Breast epithelium (tissue), 4 donors: ENCODE results near the gene TINCR. TPM values are rescaled to one million over a fixed set of nuclear protein-coding genes. Genes with fewer than 3 reads are reported as not detected.

Experiments
- DNase-seq, 2 donors: peaks; one replicate each; pipeline ENCODE4 v3.0.0-alpha.2; 2019; ENCODE audit warnings: low spot score in 2 of 2
- H3K27ac ChIP-seq, 2 donors: fragments of 200-600 bp; sonication (generic) in 1 of 2; one replicate each; pipeline ENCODE4 v1.5.1; 2016 to 2019; ENCODE audit warnings: mild to moderate bottlenecking in 1 of 2
- H3K27me3 ChIP-seq, 2 donors: fragments of 200-600 bp; sonication (generic) in 1 of 2; one replicate each; pipeline versions ENCODE4 v1.5.1 to v1.6.0; 2017 to 2019; ENCODE audit warnings: control low read depth in 1 of 2, mild to moderate bottlenecking in 1 of 2
- H3K36me3 ChIP-seq: fragments of 200-600 bp; one replicate; pipeline ENCODE4 v1.5.1; 2019
- H3K4me1 ChIP-seq, 2 donors: fragments of 200-600 bp; sonication (generic); one replicate each; pipeline ENCODE4 v1.5.1; 2016 to 2019; ENCODE audit warnings: control low read depth in 1 of 2
- H3K4me3 ChIP-seq, 3 donors: fragments of 200-600 bp; sonication (generic); 1 replicate in 2 of 3; 2 replicates in 1 of 3; pipeline ENCODE4 v1.5.1; 2016 to 2019; ENCODE audit warnings: mild to moderate bottlenecking in 3 of 3, moderate library complexity in 2 of 3
- H3K9me3 ChIP-seq, 2 donors: fragments of 200-600 bp; sonication (generic) in 1 of 2; one replicate each; pipeline ENCODE4 v1.5.1; 2016 to 2019; ENCODE audit warnings: control low read depth in 1 of 2
- CTCF ChIP-seq, 3 donors: fragments of 450-650 bp; IDR thresholded peaks; one replicate each; pipeline ENCODE4 v1.5.1; 2016 to 2017; ENCODE audit warnings: antibody characterized with exemption in 3 of 3, mild to moderate bottlenecking in 3 of 3, moderate library complexity in 3 of 3
- POLR2A ChIP-seq: fragments of 450-650 bp; IDR thresholded peaks from one replicate; pipeline ENCODE4 v1.6.1; 2016; ENCODE audit warnings: antibody characterized with exemption, mild to moderate bottlenecking, moderate library complexity
- POLR2AphosphoS5 ChIP-seq, 3 donors: sonication (generic); formaldehyde crosslinking; IDR thresholded peaks; one replicate each; pipeline ENCODE4 v1.6.1; 2017; ENCODE audit warnings: antibody characterized with exemption in 3 of 3
- intact Hi-C: fragments of 100-400 bp; cut with DNase I; formaldehyde crosslinking; loops from one replicate; pipeline ENCODE4 v1.15.1; 2023; ENCODE audit warnings: low total_unique reads
- total RNA-seq, 3 donors: library from RNA; depleted of rRNA; stranded (reverse); fragments of >200 nt; gene quantifications; one replicate each; pipeline ENCODE4 v1.1.0, GENCODE V29; 2016

Gene TINCR
- total RNA-seq, 3 donors from 2014 or later = 1.1 to 11.7 (median 1.3) TPM

- H3K36me3 ChIP-seq = no peaks in the 10 kb centered on the region
- no peaks in the 10 kb centered on the region for H3K4me1 ChIP-seq
- DNase-seq = no peak
- H3K27me3 ChIP-seq = no peaks in the 10 kb centered on the region
- H3K27ac ChIP-seq = no peak overlapping the region
- TF ChIP-seq POLR2A = no peak
- TF ChIP-seq CTCF (IDR thresholded peaks at IDR 0.05) = no peak
- TF ChIP-seq POLR2AphosphoS5 (IDR thresholded peaks at IDR 0.05) = no peak
- no peaks in the 10 kb centered on the region for H3K9me3 ChIP-seq
- intact Hi-C loops = no loop called here
- H3K4me3 ChIP-seq = no peak overlapping the region
These were observed 13.9 kb downstream of the TINCR start for GRCh38 chr19:5553892-5554291.

- Histone ChIP-seq H3K4me3 (no peak overlapping the region), H3K27me3 (no peaks in the 10 kb centered on the region), H3K27ac (no peak overlapping the region), H3K9me3 (no peaks in the 10 kb centered on the region), H3K4me1 (no peaks in the 10 kb centered on the region), H3K36me3 (no peaks in the 10 kb centered on the region)
- TF ChIP-seq POLR2A (no peak), CTCF (IDR thresholded peaks at IDR 0.05) (peak in 1 of 3 donors; percentile 44), POLR2AphosphoS5 (IDR thresholded peaks at IDR 0.05) (no peak)
- intact Hi-C loops = no loop called here
- no peak for DNase-seq
These were observed 19.9 kb downstream of the TINCR start for GRCh38 chr19:5547881-5548280.

GRCh38 chr19:5545984-5546383, 21.8 kb downstream of the TINCR start:
- Histone ChIP-seq H3K27ac (no peak overlapping the region), H3K4me3 (no peak overlapping the region), H3K27me3 (no peaks in the 10 kb centered on the region), H3K4me1 (no peaks in the 10 kb centered on the region), H3K9me3 (no peaks in the 10 kb centered on the region), H3K36me3 (no peaks in the 10 kb centered on the region)
- intact Hi-C loops = no loop called here
- TF ChIP-seq POLR2AphosphoS5 (IDR thresholded peaks at IDR 0.05) (no peak), POLR2A (no peak), CTCF (IDR thresholded peaks at IDR 0.05) (no peak)
- no peak for DNase-seq

GRCh38 chr19:5545051-5545450, 22.7 kb downstream of the TINCR start:
- Histone ChIP-seq H3K36me3 (no peaks in the 10 kb centered on the region), H3K9me3 (no peaks in the 10 kb centered on the region), H3K27ac (no peak overlapping the region), H3K4me3 (no peak overlapping the region), H3K27me3 (peaks cover 0 to 4% of the 10 kb centered on the region in 2 donors), H3K4me1 (no peaks in the 10 kb centered on the region)
- intact Hi-C loops = no loop called here
- DNase-seq = no peak
- TF ChIP-seq POLR2AphosphoS5 (IDR thresholded peaks at IDR 0.05) (no peak), POLR2A (no peak), CTCF (IDR thresholded peaks at IDR 0.05) (no peak)

- no peak overlapping the region for H3K27ac ChIP-seq
- H3K9me3 ChIP-seq = no peaks in the 10 kb centered on the region
- DNase-seq = no peak
- TF ChIP-seq CTCF (IDR thresholded peaks at IDR 0.05) (no peak), POLR2A (no peak), POLR2AphosphoS5 (IDR thresholded peaks at IDR 0.05) (no peak)
- no peaks in the 10 kb centered on the region for H3K4me1 ChIP-seq
- no peaks in the 10 kb centered on the region for H3K36me3 ChIP-seq
- intact Hi-C loops = no loop called here
- H3K27me3 ChIP-seq = peaks cover 0 to 15% of the 10 kb centered on the region in 2 donors
- H3K4me3 ChIP-seq = no peak overlapping the region
These were observed 25.1 kb downstream of the TINCR start for GRCh38 chr19:5542665-5543064.
